Measurements from ENCODE around the gene TBC1D5. TPM values are rescaled to one million over a fixed set of nuclear protein-coding genes. Genes with fewer than 3 reads are reported as not detected.

The TBC1D5 gene
- total and polyA plus RNA-seq, 2 experiments from 2014 or later: 31.0 to 69.9 TPM

DNA sequence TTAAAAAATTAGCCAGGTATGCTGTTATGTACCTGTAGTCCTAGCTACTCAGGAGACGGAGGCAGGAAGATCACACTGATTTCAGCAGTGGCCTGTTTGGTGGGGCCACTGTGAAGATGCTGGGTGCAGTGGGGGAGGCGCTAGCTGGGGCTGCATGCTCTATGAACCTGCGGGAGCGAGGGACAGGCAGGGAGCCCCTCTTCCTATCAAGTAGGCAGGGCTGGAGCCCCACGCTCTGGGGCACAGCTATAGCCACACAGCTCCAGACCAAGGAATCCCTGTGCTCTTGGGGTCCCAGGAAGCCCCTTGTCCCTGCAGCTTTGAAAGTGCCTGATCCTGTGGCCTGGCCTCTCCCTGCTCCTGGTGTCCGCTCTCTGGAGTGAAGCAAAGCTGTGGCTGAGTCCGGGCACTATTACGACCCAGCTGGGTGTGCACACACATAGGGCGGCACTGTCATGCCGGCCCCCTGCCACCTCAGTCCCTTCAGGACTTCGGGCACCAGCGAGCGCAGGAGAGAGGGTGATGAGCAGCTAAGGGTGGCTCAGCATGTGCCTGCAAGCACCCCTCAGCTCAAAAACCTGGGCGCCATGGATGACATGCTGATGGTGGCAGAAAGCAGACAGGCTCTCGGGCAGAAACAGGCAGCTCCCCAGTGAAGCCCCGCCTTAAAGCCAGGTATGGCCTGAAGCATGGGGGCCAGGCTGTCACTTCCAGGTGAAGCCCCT, 262.6 kb downstream of the TBC1D5 start:
- Histone ChIP-seq H3K27ac (no peak overlapping the region), H3K79me2 (ENCODE audit: insufficient read depth) (no peaks in the 10 kb centered on the region), H2AFZ (no peak overlapping the region), H3K4me3 (no peak overlapping the region), H3K9me3 (ENCODE audit: low read depth) (no peaks in the 10 kb centered on the region), H3K9ac (no peak overlapping the region), H3K9me2 (ENCODE audit: insufficient read depth) (no peaks in the 10 kb centered on the region), H4K20me1 (ENCODE audit: insufficient read depth) (no peaks in the 10 kb centered on the region), H3F3A (ENCODE audit: insufficient read depth) (no peaks in the 10 kb centered on the region), H3K4me1 (ENCODE audit: insufficient read depth) (no peaks in the 10 kb centered on the region), H3K27me3 (replicated peaks; ENCODE audit: insufficient read depth) (no peaks in the 10 kb centered on the region), H3K36me3 (ENCODE audit: low read depth) (no peaks in the 10 kb centered on the region), H3K4me2 (ENCODE audit: unreplicated experiment) (no peak overlapping the region)
- TF ChIP-seq EZH2 (IDR thresholded peaks at IDR 0.05; ENCODE audit: insufficient read depth, poor library complexity, severe bottlenecking): no peak
- no peak for TF ChIP-seq EZH2phosphoT487 (IDR thresholded peaks at IDR 0.05; ENCODE audit: insufficient read depth, low read depth)
- 95 to 99% methylated on average over 15 to 16 of the region's 16 CpGs for WGBS, 2 experiments (ENCODE audit: low coverage in 1 of 2, low lambda C conversion rate in 2 of 2, missing lambda C conversion rate in 2 of 2)
- in situ Hi-C loops (cut with MboI): no loop called here
- DNase-seq: no peak

- in situ Hi-C loops (cut with MboI): no loop called here
- TF ChIP-seq EZH2 (IDR thresholded peaks at IDR 0.05; ENCODE audit: insufficient read depth, poor library complexity, severe bottlenecking) (no peak), EZH2phosphoT487 (IDR thresholded peaks at IDR 0.05; ENCODE audit: insufficient read depth, low read depth) (no peak)
- Histone ChIP-seq H2AFZ (no peak overlapping the region), H3K4me1 (ENCODE audit: insufficient read depth) (no peaks in the 10 kb centered on the region), H3K27ac (peak overlapping the region; percentile 34), H3K4me2 (ENCODE audit: unreplicated experiment) (no peak overlapping the region), H3K79me2 (ENCODE audit: insufficient read depth) (no peaks in the 10 kb centered on the region), H3K4me3 (no peak overlapping the region), H3K9me3 (ENCODE audit: low read depth) (no peaks in the 10 kb centered on the region), H3K9me2 (ENCODE audit: insufficient read depth) (no peaks in the 10 kb centered on the region), H3K9ac (no peak overlapping the region), H4K20me1 (ENCODE audit: insufficient read depth) (no peaks in the 10 kb centered on the region), H3K36me3 (ENCODE audit: low read depth) (no peaks in the 10 kb centered on the region), H3K27me3 (replicated peaks; ENCODE audit: insufficient read depth) (no peaks in the 10 kb centered on the region), H3F3A (ENCODE audit: insufficient read depth) (no peaks in the 10 kb centered on the region)
- DNase-seq: peak; percentile 82
- WGBS, 2 experiments (ENCODE audit: low coverage in 1 of 2, low lambda C conversion rate in 2 of 2, missing lambda C conversion rate in 2 of 2): 8 to 9% methylated on average over 2 of the region's 2 CpGs
Measured at GRCh38 chr3:17478673-17479072, 263.8 kb downstream of the TBC1D5 start.

DNA sequence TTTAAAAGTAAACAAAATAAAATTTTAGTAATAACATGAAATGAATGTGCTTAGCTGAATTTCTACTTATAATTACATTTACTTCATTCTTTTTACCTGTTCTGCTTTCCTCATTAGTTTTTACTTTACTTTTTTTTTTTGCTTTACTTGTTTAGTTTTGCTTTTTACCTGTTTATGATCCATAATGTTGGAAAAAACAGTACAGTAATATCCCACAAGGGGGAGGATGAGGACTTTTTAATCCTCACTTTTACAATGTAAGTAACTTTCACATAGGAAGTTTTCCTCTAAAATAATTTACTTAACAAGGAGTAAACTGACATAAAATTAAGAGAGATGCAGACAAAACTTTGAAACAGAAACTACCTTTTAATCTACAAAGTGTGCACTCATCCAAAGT, 268.7 kb downstream of the TBC1D5 start:
- Histone ChIP-seq H3K9me2 (ENCODE audit: insufficient read depth) (no peaks in the 10 kb centered on the region), H2AFZ (no peak overlapping the region), H3K4me2 (ENCODE audit: unreplicated experiment) (no peak overlapping the region), H3K27me3 (replicated peaks; ENCODE audit: insufficient read depth) (no peaks in the 10 kb centered on the region), H3K4me1 (ENCODE audit: insufficient read depth) (no peaks in the 10 kb centered on the region), H3K9ac (no peak overlapping the region), H3K9me3 (ENCODE audit: low read depth) (no peaks in the 10 kb centered on the region), H3K79me2 (ENCODE audit: insufficient read depth) (no peaks in the 10 kb centered on the region), H4K20me1 (ENCODE audit: insufficient read depth) (no peaks in the 10 kb centered on the region), H3K4me3 (no peak overlapping the region), H3F3A (ENCODE audit: insufficient read depth) (no peaks in the 10 kb centered on the region), H3K36me3 (ENCODE audit: low read depth) (no peaks in the 10 kb centered on the region), H3K27ac (no peak overlapping the region)
- TF ChIP-seq EZH2 (IDR thresholded peaks at IDR 0.05; ENCODE audit: insufficient read depth, poor library complexity, severe bottlenecking) (no peak), EZH2phosphoT487 (IDR thresholded peaks at IDR 0.05; ENCODE audit: insufficient read depth, low read depth) (no peak)
- in situ Hi-C loops (cut with MboI): no loop called here
- peak; percentile 32 for DNase-seq

DNA sequence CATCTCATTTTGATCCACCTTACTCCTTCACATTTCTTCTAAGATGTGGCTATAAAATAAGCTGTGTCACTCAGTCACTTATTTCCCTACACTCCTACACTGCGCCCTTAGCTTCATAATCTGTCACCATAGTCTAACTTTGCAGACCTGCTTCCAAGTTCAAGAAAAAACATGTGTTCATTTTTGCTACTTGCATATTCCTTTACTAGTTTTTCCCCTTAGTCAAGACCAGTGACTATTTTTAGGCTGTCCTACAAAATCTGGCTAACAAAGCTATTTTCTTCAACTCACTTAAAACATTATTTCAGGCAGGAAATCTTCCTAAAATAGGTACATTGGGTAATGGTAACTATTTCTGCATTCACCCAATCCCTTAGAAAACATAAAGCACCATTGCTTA, 272.5 kb downstream of the TBC1D5 start:
- H3K27ac ChIP-seq: no peak overlapping the region
- H3K36me3 ChIP-seq (ENCODE audit: low read depth): no peaks in the 10 kb centered on the region
- 91 to 100% methylated on average over 1 of the region's 1 CpG for WGBS, 2 experiments (ENCODE audit: low coverage in 1 of 2, low lambda C conversion rate in 2 of 2, missing lambda C conversion rate in 2 of 2)
- no peaks in the 10 kb centered on the region for H3F3A ChIP-seq (ENCODE audit: insufficient read depth)
- TF ChIP-seq EZH2 (IDR thresholded peaks at IDR 0.05; ENCODE audit: insufficient read depth, poor library complexity, severe bottlenecking): no peak
- TF ChIP-seq EZH2phosphoT487 (IDR thresholded peaks at IDR 0.05; ENCODE audit: insufficient read depth, low read depth): no peak
- no peaks in the 10 kb centered on the region for H4K20me1 ChIP-seq (ENCODE audit: insufficient read depth)
- H2AFZ ChIP-seq: no peak overlapping the region
- no peaks in the 10 kb centered on the region for H3K9me2 ChIP-seq (ENCODE audit: insufficient read depth)
- no peak overlapping the region for H3K9ac ChIP-seq
- H3K4me2 ChIP-seq (ENCODE audit: unreplicated experiment): no peak overlapping the region
- H3K4me3 ChIP-seq: no peak overlapping the region
- no peaks in the 10 kb centered on the region for H3K27me3 ChIP-seq (replicated peaks; ENCODE audit: insufficient read depth)
- in situ Hi-C loops (cut with MboI): no loop called here
- H3K4me1 ChIP-seq (ENCODE audit: insufficient read depth): no peaks in the 10 kb centered on the region
- no peak for DNase-seq
- no peaks in the 10 kb centered on the region for H3K9me3 ChIP-seq (ENCODE audit: low read depth)
- no peaks in the 10 kb centered on the region for H3K79me2 ChIP-seq (ENCODE audit: insufficient read depth)

All from GM23248 (cell line).